Measurements from ENCODE around the gene CSTF1. TPM values are rescaled to one million over a fixed set of nuclear protein-coding genes. Genes with fewer than 3 reads are reported as not detected.

The CSTF1 gene
- total and polyA plus RNA-seq, 10 donors, result 9.8 to 45.0 (median 28.5) TPM

DNA sequence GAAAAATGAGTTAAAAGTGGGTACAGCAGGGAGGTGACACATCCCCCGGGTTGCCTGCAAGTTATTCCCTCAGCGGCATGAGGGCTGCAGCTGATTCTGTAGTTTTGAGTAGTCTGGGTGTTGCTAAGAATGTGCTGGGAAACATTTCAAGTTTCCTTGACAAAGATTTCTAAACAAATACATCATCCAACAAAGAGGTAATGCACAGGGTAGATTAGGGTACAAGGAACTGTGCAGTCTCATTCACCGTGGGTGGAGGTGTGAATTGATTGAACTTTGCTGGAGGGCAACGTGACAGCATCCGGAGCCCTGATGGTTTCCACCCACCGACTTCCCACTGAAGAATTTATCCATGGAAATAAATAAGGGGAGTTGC is 41.4 kb downstream of the CSTF1 start:
- Histone ChIP-seq H3K4me3 (no peak overlapping the region), H3K27ac (peak overlapping the region in 2 of 8 donors; percentile 42 to 55), H3K27me3 (replicated peaks in 1 of 7) (no peaks in the 10 kb centered on the region), H3K4me1 (peaks cover 10 to 61% (median 27%) of the 10 kb centered on the region in 6 donors), H3K9me3 (no peaks in the 10 kb centered on the region), H3K36me3 (peaks cover 0 to 14% (median 0%) of the 10 kb centered on the region in 6 donors)
- no peak for DNase-seq
- TF ChIP-seq POLR2AphosphoS5 (IDR thresholded peaks at IDR 0.05) (no peak), POLR2A (IDR thresholded peaks at IDR 0.05) (no peak), CTCF (IDR thresholded peaks at IDR 0.05 in 8 of 11, conservative IDR thresholded peaks at IDR 0.05 in 3 of 11) (no peak)
- intact Hi-C loops (cut with DNase I; ENCODE audit: low total_unique reads), result no loop called here
- 48 to 75% (median 71%) methylated on average over 6 of the region's 6 CpGs for WGBS, 5 donors

DNA sequence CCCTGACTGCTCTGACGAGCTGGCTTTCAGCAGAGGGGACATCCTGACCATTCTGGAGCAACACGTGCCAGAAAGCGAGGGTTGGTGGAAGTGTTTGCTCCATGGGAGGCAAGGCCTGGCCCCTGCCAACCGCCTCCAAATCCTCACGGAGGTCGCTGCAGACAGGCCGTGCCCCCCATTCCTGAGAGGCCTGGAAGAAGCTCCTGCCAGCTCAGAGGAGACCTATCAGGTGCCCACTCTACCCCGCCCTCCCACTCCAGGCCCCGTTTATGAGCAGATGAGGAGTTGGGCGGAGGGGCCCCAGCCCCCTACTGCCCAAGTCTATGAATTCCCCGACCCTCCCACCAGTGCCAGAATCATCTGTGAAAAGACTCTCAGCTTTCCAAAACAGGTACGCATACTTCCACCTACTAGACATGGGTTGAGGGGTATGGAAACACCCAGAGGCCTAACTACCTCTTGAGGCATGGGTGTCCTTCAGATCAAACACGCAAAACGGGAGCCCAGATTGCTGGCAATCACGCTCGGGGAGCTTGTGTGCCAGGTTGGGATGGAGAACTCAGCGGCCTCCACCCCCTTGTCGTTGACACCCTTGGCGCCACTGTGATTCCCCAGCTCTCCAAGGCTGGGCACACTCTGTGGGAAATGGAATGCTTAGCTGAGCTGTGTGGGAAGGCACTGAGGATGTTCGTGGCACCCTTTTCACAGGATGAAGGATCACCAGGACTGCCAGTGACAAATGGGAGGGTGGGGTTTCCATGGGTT is 44.9 kb downstream of the CSTF1 start:
- H3K27me3 ChIP-seq (replicated peaks in 1 of 7), result no peaks in the 10 kb centered on the region
- H3K9me3 ChIP-seq, result no peaks in the 10 kb centered on the region
- TF ChIP-seq CTCF (IDR thresholded peaks at IDR 0.05 in 8 of 11, conservative IDR thresholded peaks at IDR 0.05 in 3 of 11), result no peak
- H3K4me3 ChIP-seq, result no peak overlapping the region
- no peak overlapping the region for H3K27ac ChIP-seq
- intact Hi-C loops (cut with DNase I; ENCODE audit: low total_unique reads), result no loop called here
- WGBS, 5 donors, result 87 to 94% (median 91%) methylated on average over 19 to 20 of the region's 20 CpGs
- peaks cover 14 to 65% (median 39%) of the 10 kb centered on the region in 6 donors for H3K4me1 ChIP-seq
- DNase-seq, result no peak
- H3K36me3 ChIP-seq, result peaks cover 0 to 14% (median 0%) of the 10 kb centered on the region in 6 donors

DNA sequence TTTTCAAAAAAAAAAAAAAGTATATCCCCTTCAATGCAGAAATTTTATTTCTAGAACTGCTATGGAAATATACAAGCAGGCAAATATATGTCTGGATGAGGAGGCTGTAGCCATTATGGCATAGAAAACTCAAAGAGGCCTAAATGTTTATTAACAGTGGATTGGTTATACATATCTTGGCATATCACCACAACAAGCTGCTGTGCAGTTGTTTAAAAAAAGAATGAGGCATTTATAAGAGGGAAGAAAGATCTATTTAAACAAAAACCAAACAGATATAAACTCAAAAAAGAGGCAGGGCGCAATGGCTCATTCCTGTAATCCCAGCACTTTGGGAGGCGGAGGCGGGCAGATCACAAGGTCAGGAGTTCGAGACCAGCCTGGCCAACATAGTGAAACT is 45.8 kb downstream of the CSTF1 start:
- Histone ChIP-seq H3K27me3 (replicated peaks in 1 of 7) (no peaks in the 10 kb centered on the region), H3K4me1 (peaks cover 15 to 70% (median 39%) of the 10 kb centered on the region in 6 donors), H3K4me3 (no peak overlapping the region), H3K36me3 (peaks cover 0 to 14% (median 0%) of the 10 kb centered on the region in 6 donors), H3K9me3 (no peaks in the 10 kb centered on the region), H3K27ac (peak overlapping the region in 1 of 8 donors; percentile 2)
- DNase-seq, result no peak
- 91 to 95% (median 94%) methylated on average over 4 of the region's 4 CpGs for WGBS, 5 donors
- intact Hi-C loops (cut with DNase I; ENCODE audit: low total_unique reads), result no loop called here
- TF ChIP-seq POLR2A (IDR thresholded peaks at IDR 0.05), result no peak
- no peak for TF ChIP-seq CTCF (IDR thresholded peaks at IDR 0.05 in 8 of 11, conservative IDR thresholded peaks at IDR 0.05 in 3 of 11)
- no peak for TF ChIP-seq POLR2AphosphoS5 (IDR thresholded peaks at IDR 0.05)

DNA sequence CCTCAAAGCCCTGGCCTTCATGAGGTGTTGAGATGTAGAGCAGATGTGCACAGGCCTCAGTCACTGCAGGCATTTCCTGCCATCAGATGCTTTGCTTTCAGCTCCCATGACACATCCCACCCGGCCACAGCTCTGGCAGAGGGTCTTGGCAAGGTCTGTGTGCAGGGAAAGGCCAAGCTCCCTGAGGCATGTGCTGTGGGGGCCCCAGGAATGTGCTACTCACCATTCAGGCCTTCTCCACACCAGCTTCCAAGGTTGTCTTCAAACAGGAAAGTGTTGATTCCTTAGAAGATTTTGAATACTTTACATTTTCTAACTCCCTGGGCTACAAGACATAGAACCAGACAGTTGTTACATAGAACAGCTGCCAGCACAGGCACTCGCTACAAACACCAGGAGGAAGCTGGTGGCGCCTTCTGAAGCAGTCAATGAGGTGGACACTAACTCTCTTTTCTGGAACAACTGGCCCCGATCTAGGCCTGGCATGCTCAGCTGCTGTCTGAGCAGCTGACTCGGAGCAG is 47.4 kb downstream of the CSTF1 start:
- TF ChIP-seq POLR2AphosphoS5 (IDR thresholded peaks at IDR 0.05) (peak in 1 of 3 donors; percentile 14), POLR2A (IDR thresholded peaks at IDR 0.05) (no peak), CTCF (IDR thresholded peaks at IDR 0.05 in 8 of 11, conservative IDR thresholded peaks at IDR 0.05 in 3 of 11) (no peak)
- peak overlapping the region in 6 of 8 donors; percentile 24 to 68 (median 56) for H3K27ac ChIP-seq
- DNase-seq, result no peak
- intact Hi-C loops (cut with DNase I; ENCODE audit: low total_unique reads), result no loop called here
- H3K4me1 ChIP-seq, result peaks cover 15 to 66% (median 40%) of the 10 kb centered on the region in 6 donors
- H3K27me3 ChIP-seq (replicated peaks in 1 of 7), result no peaks in the 10 kb centered on the region
- H3K4me3 ChIP-seq, result no peak overlapping the region
- WGBS, 5 donors, result 28 to 49% (median 34%) methylated on average over 5 of the region's 5 CpGs
- no peaks in the 10 kb centered on the region for H3K9me3 ChIP-seq
- peaks cover 0 to 14% (median 0%) of the 10 kb centered on the region in 6 donors for H3K36me3 ChIP-seq
